Measurements from ENCODE around the gene SARM1. TPM values are rescaled to one million over a fixed set of nuclear protein-coding genes. Genes with fewer than 3 reads are reported as not detected.
"Not testable (repeated sequence)": the region's sequence is repeated elsewhere in the genome, so short reads cannot be mapped to it uniquely, and the experiment has no call there.

The SARM1 gene
- total RNA-seq, 4 donors from 2014 or later = 5.3 to 24.4 (median 17.2) TPM

GRCh38 chr17:28335959-28336871 is 35.3 kb upstream of the SARM1 start:
- H3K27ac ChIP-seq = peak overlapping the region; percentile 89 to 96
- intact Hi-C loops (cut with DNase I; ENCODE audit: low total_unique reads) = no loop called here
- no peaks in the 10 kb centered on the region for H3K36me3 ChIP-seq
- H3K4me1 ChIP-seq = peaks cover 6 to 16% of the 10 kb centered on the region in 2 donors
- H3K4me3 ChIP-seq = peak overlapping the region; percentile 98 to 99
- peak; percentile 49 to 61 for DNase-seq
- H3K9me3 ChIP-seq = no peaks in the 10 kb centered on the region
- TF ChIP-seq CTCF (IDR thresholded peaks at IDR 0.05) (no peak), POLR2A (IDR thresholded peaks at IDR 0.05) (peak in 1 of 2 donors; percentile 46)
- no peaks in the 10 kb centered on the region for H3K27me3 ChIP-seq

- H3K9me3 ChIP-seq = no peaks in the 10 kb centered on the region
- peak overlapping the region in 1 of 2 donors; percentile 27 for H3K27ac ChIP-seq
- no peak for DNase-seq
- H3K27me3 ChIP-seq = no peaks in the 10 kb centered on the region
- peaks cover 6 to 16% of the 10 kb centered on the region in 2 donors for H3K4me1 ChIP-seq
- no peak overlapping the region for H3K4me3 ChIP-seq
- intact Hi-C loops (cut with DNase I; ENCODE audit: low total_unique reads) = no loop called here
- TF ChIP-seq POLR2A (IDR thresholded peaks at IDR 0.05) = no peak
- no peak for TF ChIP-seq CTCF (IDR thresholded peaks at IDR 0.05)
- no peaks in the 10 kb centered on the region for H3K36me3 ChIP-seq
Observed at GRCh38 chr17:28338056-28338768, 33.3 kb upstream of the SARM1 start.

- intact Hi-C loops (cut with DNase I; ENCODE audit: low total_unique reads); H3K36me3 ChIP-seq; H3K27me3 ChIP-seq; H3K27ac ChIP-seq; H3K9me3 ChIP-seq; DNase-seq; H3K4me3 ChIP-seq: not testable (repeated sequence)
- H3K4me1 ChIP-seq = peaks cover 6 to 16% of the 10 kb centered on the region in 2 donors
Observed at GRCh38 chr17:28338769-28339212, 32.7 kb upstream of the SARM1 start.

GRCh38 chr17:28339431-28339830 is 32.1 kb upstream of the SARM1 start:
- Histone ChIP-seq H3K4me1 (peaks cover 6 to 16% of the 10 kb centered on the region in 2 donors), H3K4me3 (no peak overlapping the region), H3K27me3 (no peaks in the 10 kb centered on the region), H3K36me3 (no peaks in the 10 kb centered on the region), H3K9me3 (no peaks in the 10 kb centered on the region), H3K27ac (no peak overlapping the region)
- intact Hi-C loops (cut with DNase I; ENCODE audit: low total_unique reads) = no loop called here
- TF ChIP-seq POLR2A (IDR thresholded peaks at IDR 0.05) (no peak), CTCF (IDR thresholded peaks at IDR 0.05) (no peak)
- no peak for DNase-seq

- Histone ChIP-seq H3K4me3 (no peak overlapping the region), H3K36me3 (no peaks in the 10 kb centered on the region), H3K4me1 (peaks cover 6 to 16% of the 10 kb centered on the region in 2 donors), H3K9me3 (no peaks in the 10 kb centered on the region), H3K27ac (no peak overlapping the region), H3K27me3 (no peaks in the 10 kb centered on the region)
- TF ChIP-seq CTCF (IDR thresholded peaks at IDR 0.05) = no peak
- TF ChIP-seq POLR2A (IDR thresholded peaks at IDR 0.05) = no peak
- intact Hi-C loops (cut with DNase I; ENCODE audit: low total_unique reads) = no loop called here
- DNase-seq = no peak
Observed at GRCh38 chr17:28340374-28340773, 31.1 kb upstream of the SARM1 start.
